PC-3 (cell line): Measurements from ENCODE around the gene FLII.

Source experiments
- CTCF ChIP-seq: fragments of 300-600 bp; sonication (generic); conservative IDR thresholded peaks from 2 replicates; pipeline ENCODE4 v1.5.1; 2017; ENCODE audit warnings: antibody characterized with exemption, low read depth, mild to moderate bottlenecking, low read length
- EZH2 ChIP-seq: fragments of 300-600 bp; sonication (generic); IDR thresholded peaks from one replicate; pipeline ENCODE4 v1.6.1; 2017; ENCODE audit warnings: antibody characterized with exemption, mild to moderate bottlenecking, low read length; ENCODE audit not compliant: unreplicated experiment
- EZH2phosphoT487 ChIP-seq: fragments of 300-600 bp; sonication (generic); IDR thresholded peaks from 2 replicates; pipeline ENCODE4 v1.6.1; 2018; ENCODE audit warnings: mild to moderate bottlenecking, antibody characterized with exemption, low read length, borderline replicate concordance

GRCh38 chr17:18208092-18208491 lies 50.4 kb downstream of the FLII start:
- no peak for TF ChIP-seq CTCF
- TF ChIP-seq EZH2phosphoT487 = no peak
- TF ChIP-seq EZH2 = no peak
